ENCODE measurements around the gene STAT1. TPM values are rescaled to one million over a fixed set of nuclear protein-coding genes. Genes with fewer than 3 reads are reported as not detected.

The STAT1 gene
- total RNA-seq, 1 donor from 2014 or later: 76.5 TPM

- no peaks in the 10 kb centered on the region for H3K27me3 Mint-ChIP-seq (ENCODE audit: unreplicated experiment)
- H3K4me1 Mint-ChIP-seq (ENCODE audit: unreplicated experiment): peaks cover 31% of the 10 kb centered on the region
- no peak overlapping the region for H3K4me3 Mint-ChIP-seq (ENCODE audit: unreplicated experiment)
- DNase-seq (ENCODE audit: extremely low spot score, unreplicated experiment): no peak
- H3K36me3 Mint-ChIP-seq (ENCODE audit: unreplicated experiment): no peaks in the 10 kb centered on the region
- peak overlapping the region; percentile 83 for H3K27ac Mint-ChIP-seq (ENCODE audit: unreplicated experiment)
- H3K9me3 Mint-ChIP-seq (ENCODE audit: unreplicated experiment): peaks cover 7% of the 10 kb centered on the region
- TF ChIP-seq CTCF (IDR thresholded peaks at IDR 0.05): no peak
Observed at GRCh38 chr2:191048073-191048472, 34.1 kb upstream of the STAT1 start.

GRCh38 chr2:191045141-191045540, 31.2 kb upstream of the STAT1 start:
- Mint-ChIP-seq H3K36me3 (ENCODE audit: unreplicated experiment) (no peaks in the 10 kb centered on the region), H3K27ac (ENCODE audit: unreplicated experiment) (peak overlapping the region; percentile 59), H3K9me3 (ENCODE audit: unreplicated experiment) (peaks cover 7% of the 10 kb centered on the region), H3K27me3 (ENCODE audit: unreplicated experiment) (no peaks in the 10 kb centered on the region), H3K4me3 (ENCODE audit: unreplicated experiment) (no peak overlapping the region), H3K4me1 (ENCODE audit: unreplicated experiment) (peaks cover 42% of the 10 kb centered on the region)
- DNase-seq (ENCODE audit: extremely low spot score, unreplicated experiment): no peak
- no peak for TF ChIP-seq CTCF (IDR thresholded peaks at IDR 0.05)

GRCh38 chr2:191043438-191043837, 29.5 kb upstream of the STAT1 start:
- Mint-ChIP-seq H3K9me3 (ENCODE audit: unreplicated experiment) (peaks cover 7% of the 10 kb centered on the region), H3K4me1 (ENCODE audit: unreplicated experiment) (peaks cover 47% of the 10 kb centered on the region), H3K36me3 (ENCODE audit: unreplicated experiment) (no peaks in the 10 kb centered on the region), H3K27me3 (ENCODE audit: unreplicated experiment) (no peaks in the 10 kb centered on the region), H3K4me3 (ENCODE audit: unreplicated experiment) (no peak overlapping the region), H3K27ac (ENCODE audit: unreplicated experiment) (peak overlapping the region; percentile 25)
- DNase-seq (ENCODE audit: extremely low spot score, unreplicated experiment): no peak
- TF ChIP-seq CTCF (IDR thresholded peaks at IDR 0.05): no peak

- H3K4me3 Mint-ChIP-seq (ENCODE audit: unreplicated experiment): no peak overlapping the region
- peaks cover 52% of the 10 kb centered on the region for H3K4me1 Mint-ChIP-seq (ENCODE audit: unreplicated experiment)
- no peak for DNase-seq (ENCODE audit: extremely low spot score, unreplicated experiment)
- H3K27ac Mint-ChIP-seq (ENCODE audit: unreplicated experiment): no peak overlapping the region
- H3K27me3 Mint-ChIP-seq (ENCODE audit: unreplicated experiment): no peaks in the 10 kb centered on the region
- no peaks in the 10 kb centered on the region for H3K36me3 Mint-ChIP-seq (ENCODE audit: unreplicated experiment)
- peaks cover 7% of the 10 kb centered on the region for H3K9me3 Mint-ChIP-seq (ENCODE audit: unreplicated experiment)
- no peak for TF ChIP-seq CTCF (IDR thresholded peaks at IDR 0.05)
Observed at GRCh38 chr2:191041418-191042161, 27.6 kb upstream of the STAT1 start.

- DNase-seq (ENCODE audit: extremely low spot score, unreplicated experiment): no peak
- H3K27me3 Mint-ChIP-seq (ENCODE audit: unreplicated experiment): no peaks in the 10 kb centered on the region
- H3K9me3 Mint-ChIP-seq (ENCODE audit: unreplicated experiment): peaks cover 5% of the 10 kb centered on the region
- H3K27ac Mint-ChIP-seq (ENCODE audit: unreplicated experiment): no peak overlapping the region
- peaks cover 45% of the 10 kb centered on the region for H3K4me1 Mint-ChIP-seq (ENCODE audit: unreplicated experiment)
- H3K36me3 Mint-ChIP-seq (ENCODE audit: unreplicated experiment): no peaks in the 10 kb centered on the region
- TF ChIP-seq CTCF (IDR thresholded peaks at IDR 0.05): no peak
- H3K4me3 Mint-ChIP-seq (ENCODE audit: unreplicated experiment): no peak overlapping the region
Observed at GRCh38 chr2:191039616-191040015, 25.6 kb upstream of the STAT1 start.
